PFSK-1 (cell line): Measurements from ENCODE around the gene FOXN4.

ENCODE experiments used
- FOXP2 ChIP-seq: optimal IDR thresholded peaks from 2 replicates; pipeline ENCODE3; 2011; ENCODE audit warnings: borderline replicate concordance, control low read depth, inconsistent platforms; ENCODE audit not compliant: insufficient read depth; ENCODE audit errors: extremely low read length, extremely low read depth
- POLR2AphosphoS5 ChIP-seq: IDR thresholded peaks from 2 replicates; pipeline ENCODE4 v1.6.1; 2012; ENCODE audit warnings: low read depth, mild to moderate bottlenecking, control low read depth, low read length, moderate library complexity
- SIN3A ChIP-seq: IDR thresholded peaks from 2 replicates; pipeline ENCODE4 v1.6.1; 2012; ENCODE audit warnings: mild to moderate bottlenecking, low read length, moderate library complexity, borderline replicate concordance; ENCODE audit not compliant: insufficient read depth
- TAF1 ChIP-seq: IDR thresholded peaks from 2 replicates; pipeline ENCODE4 v1.6.1; 2012; ENCODE audit warnings: low read length, control low read depth, borderline replicate concordance; ENCODE audit not compliant: insufficient read depth
- TF ChIP-seq, protein P1 (sequence below), 2 experiments: IDR thresholded peaks; 2 replicates each; pipeline versions ENCODE4 v1.6.1 to v1.8.0; 2011 to 2012; ENCODE audit warnings: low read depth in 2 of 2, low read length in 2 of 2, control low read depth in 1 of 2, inconsistent platforms in 1 of 2, mild to moderate bottlenecking in 1 of 2, moderate library complexity in 1 of 2; ENCODE audit not compliant: insufficient read depth in 1 of 2

FOXN4 gene

DNA sequence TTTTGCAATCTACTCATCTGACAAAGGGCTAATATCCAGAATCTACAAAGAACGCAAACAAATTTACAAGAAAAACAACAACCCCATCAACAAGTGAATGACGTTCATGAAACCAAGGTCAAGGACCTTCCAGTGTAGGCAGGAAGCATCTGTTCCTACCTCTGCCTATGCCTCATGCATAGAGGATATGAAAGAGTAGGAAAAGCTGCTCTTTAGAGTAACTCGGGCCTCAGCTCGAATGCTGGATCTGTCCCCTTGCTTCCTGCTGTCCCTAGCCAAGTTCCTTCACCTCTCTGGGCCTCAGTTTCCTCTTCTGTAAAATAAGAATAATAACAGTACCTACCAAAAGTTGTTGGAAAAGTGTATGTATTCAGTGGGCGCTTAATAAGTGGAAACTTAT is 65.0 kb downstream of the FOXN4 start:
- TF ChIP-seq POLR2AphosphoS5 = no peak
- no peak for TF ChIP-seq TAF1
- TF ChIP-seq FOXP2 = no peak
- no peak for TF ChIP-seq SIN3A
- TF ChIP-seq, protein P1, sequence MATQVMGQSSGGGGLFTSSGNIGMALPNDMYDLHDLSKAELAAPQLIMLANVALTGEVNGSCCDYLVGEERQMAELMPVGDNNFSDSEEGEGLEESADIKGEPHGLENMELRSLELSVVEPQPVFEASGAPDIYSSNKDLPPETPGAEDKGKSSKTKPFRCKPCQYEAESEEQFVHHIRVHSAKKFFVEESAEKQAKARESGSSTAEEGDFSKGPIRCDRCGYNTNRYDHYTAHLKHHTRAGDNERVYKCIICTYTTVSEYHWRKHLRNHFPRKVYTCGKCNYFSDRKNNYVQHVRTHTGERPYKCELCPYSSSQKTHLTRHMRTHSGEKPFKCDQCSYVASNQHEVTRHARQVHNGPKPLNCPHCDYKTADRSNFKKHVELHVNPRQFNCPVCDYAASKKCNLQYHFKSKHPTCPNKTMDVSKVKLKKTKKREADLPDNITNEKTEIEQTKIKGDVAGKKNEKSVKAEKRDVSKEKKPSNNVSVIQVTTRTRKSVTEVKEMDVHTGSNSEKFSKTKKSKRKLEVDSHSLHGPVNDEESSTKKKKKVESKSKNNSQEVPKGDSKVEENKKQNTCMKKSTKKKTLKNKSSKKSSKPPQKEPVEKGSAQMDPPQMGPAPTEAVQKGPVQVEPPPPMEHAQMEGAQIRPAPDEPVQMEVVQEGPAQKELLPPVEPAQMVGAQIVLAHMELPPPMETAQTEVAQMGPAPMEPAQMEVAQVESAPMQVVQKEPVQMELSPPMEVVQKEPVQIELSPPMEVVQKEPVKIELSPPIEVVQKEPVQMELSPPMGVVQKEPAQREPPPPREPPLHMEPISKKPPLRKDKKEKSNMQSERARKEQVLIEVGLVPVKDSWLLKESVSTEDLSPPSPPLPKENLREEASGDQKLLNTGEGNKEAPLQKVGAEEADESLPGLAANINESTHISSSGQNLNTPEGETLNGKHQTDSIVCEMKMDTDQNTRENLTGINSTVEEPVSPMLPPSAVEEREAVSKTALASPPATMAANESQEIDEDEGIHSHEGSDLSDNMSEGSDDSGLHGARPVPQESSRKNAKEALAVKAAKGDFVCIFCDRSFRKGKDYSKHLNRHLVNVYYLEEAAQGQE (IDR thresholded peaks at IDR 0.05; ENCODE audit: insufficient read depth in 1 of 2, low read depth in 2 of 2, low read length in 2 of 2) = no peak

- TF ChIP-seq SIN3A = no peak
- TF ChIP-seq, protein P1 (IDR thresholded peaks at IDR 0.05; ENCODE audit: insufficient read depth in 1 of 2, low read depth in 2 of 2, low read length in 2 of 2) = no peak
Measured at GRCh38 chr12:109241936-109242335, 67.1 kb downstream of the FOXN4 start.

- no peak for TF ChIP-seq POLR2AphosphoS5
- TF ChIP-seq FOXP2 = no peak
Measured at GRCh38 chr12:109240365-109240764, 68.7 kb downstream of the FOXN4 start.

DNA sequence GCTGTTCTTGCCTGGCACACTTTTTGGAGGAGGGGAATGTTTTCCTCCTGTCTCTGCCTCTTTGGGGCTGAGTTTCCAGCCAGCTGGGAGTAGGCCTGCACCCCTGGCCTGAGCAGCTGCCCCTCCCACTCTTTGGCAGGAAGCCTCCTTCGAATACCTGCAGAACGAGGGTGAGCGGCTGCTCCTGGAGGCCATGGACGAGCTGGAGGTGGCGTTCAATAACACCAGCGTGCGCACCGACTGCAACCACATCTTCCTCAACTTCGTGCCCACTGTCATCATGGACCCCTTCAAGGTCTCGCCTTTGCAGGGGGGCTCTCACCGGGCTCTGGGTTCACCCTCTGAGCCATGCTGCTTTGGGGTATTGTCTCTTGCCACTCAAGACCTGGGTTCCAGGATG is 69.4 kb downstream of the FOXN4 start:
- TF ChIP-seq TAF1 (no peak), POLR2AphosphoS5 (no peak), FOXP2 (no peak), SIN3A (no peak)
- TF ChIP-seq, protein P1 (IDR thresholded peaks at IDR 0.05; ENCODE audit: insufficient read depth in 1 of 2, low read depth in 2 of 2, low read length in 2 of 2) = no peak

DNA sequence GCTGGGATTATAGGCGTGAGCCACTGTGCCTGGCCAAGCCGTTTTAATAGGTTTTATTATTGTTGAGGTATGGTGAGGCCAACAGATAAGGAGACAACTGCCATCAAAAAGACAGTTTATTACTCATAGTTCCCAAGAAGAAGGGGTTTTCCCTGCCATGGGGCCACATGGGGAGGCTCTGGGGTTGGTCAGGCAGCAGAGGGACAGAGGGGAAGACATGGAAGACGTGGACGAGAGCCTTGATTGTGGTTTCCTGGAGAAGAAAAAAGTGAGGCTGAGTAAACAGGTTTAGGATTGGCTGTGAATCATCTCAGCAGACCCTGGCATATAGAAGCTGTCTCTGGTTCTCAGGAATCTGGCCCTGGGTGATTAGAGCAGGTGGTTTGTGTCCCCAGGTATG is 69.9 kb downstream of the FOXN4 start:
- TF ChIP-seq, protein P1 (IDR thresholded peaks at IDR 0.05; ENCODE audit: insufficient read depth in 1 of 2, low read depth in 2 of 2, low read length in 2 of 2) = no peak
- no peak for TF ChIP-seq FOXP2
- TF ChIP-seq SIN3A = no peak
- no peak for TF ChIP-seq TAF1
- no peak for TF ChIP-seq POLR2AphosphoS5
